Activated naive CD4-positive, alpha-beta T cell treated with anti-CD3 and anti-CD28 coated beads, Interleukin-2, amount 50 U/mL, for 72 hours (primary cell): ENCODE results near the gene SAMD4B. TPM values are rescaled to one million over a fixed set of nuclear protein-coding genes. Genes with fewer than 3 reads are reported as not detected.

ENCODE experiments used
- ATAC-seq, 2 donors: fragments of 150-1000 bp; cut with Tn5 transposase; 2 replicates each; pipeline ENCODE4 v1.10.0; 2021; ENCODE audit warnings: mild to moderate bottlenecking in 2 of 2, moderate library complexity in 2 of 2
- DNase-seq, 2 donors: peaks; one replicate each; pipeline ENCODE4 v3.0.0; 2021 to 2022; ENCODE audit warnings: low spot score in 2 of 2
- H3K27ac Mint-ChIP-seq, 2 donors: one replicate each; pipeline ENCODE4 v1.8.0; 2022; ENCODE audit warnings: mild to moderate bottlenecking in 2 of 2, mixed read lengths in 2 of 2
- H3K36me3 Mint-ChIP-seq, 2 donors: one replicate each; pipeline ENCODE4 v1.8.0; 2022; ENCODE audit warnings: mixed read lengths in 2 of 2
- H3K9me3 Mint-ChIP-seq, 2 donors: one replicate each; pipeline ENCODE4 v1.8.0; 2022; ENCODE audit warnings: mixed read lengths in 2 of 2
- total RNA-seq, 2 donors: library from RNA; stranded (reverse); gene quantifications; one replicate each; pipeline ENCODE4 v1.2.3, GENCODE V29; 2022

SAMD4B gene
- total RNA-seq, 2 donors from 2014 or later = 42.1 to 56.1 TPM

- ATAC-seq (peak; percentile 75 to 76), DNase-seq (peak; percentile 69 to 83)
- Mint-ChIP-seq H3K9me3 (no peaks in the 10 kb centered on the region), H3K27ac (peak overlapping the region; percentile 96 to 98), H3K36me3 (peaks cover 32 to 34% of the 10 kb centered on the region in 2 donors)
These were observed 88.7 kb downstream of the SAMD4B start for GRCh38 chr19:39430675-39431593.

- peaks cover 35 to 38% of the 10 kb centered on the region in 2 donors for H3K36me3 Mint-ChIP-seq
- DNase-seq = no peak
These were observed 90.4 kb downstream of the SAMD4B start for GRCh38 chr19:39432677-39433025.

GRCh38 chr19:39433480-39434079, 91.4 kb downstream of the SAMD4B start:
- Mint-ChIP-seq H3K27ac (peak overlapping the region; percentile 96 to 100), H3K9me3 (no peaks in the 10 kb centered on the region), H3K36me3 (peaks cover 35 to 38% of the 10 kb centered on the region in 2 donors)
- DNase-seq (no peak), ATAC-seq (no peak)

More at GRCh38 chr19:39432677-39433025, 90.4 kb downstream of the SAMD4B start:
- ATAC-seq = no peak
- Mint-ChIP-seq H3K9me3 (no peaks in the 10 kb centered on the region), H3K27ac (peak overlapping the region; percentile 96 to 100)

- no peaks in the 10 kb centered on the region for H3K9me3 Mint-ChIP-seq
- peaks cover 35 to 38% of the 10 kb centered on the region in 2 donors for H3K36me3 Mint-ChIP-seq
- peak overlapping the region; percentile 96 to 100 for H3K27ac Mint-ChIP-seq
- ATAC-seq (no peak), DNase-seq (no peak)
These were observed 92.2 kb downstream of the SAMD4B start for GRCh38 chr19:39434123-39435076.

Other genes starting within 250 kb of the SAMD4B start
- 10 to 100 TPM; 15.6 to 19.4 TPM for gene PAK4, start 216.6 kb upstream of the SAMD4B start, total RNA-seq
- gene NCCRP1, start 145.5 kb upstream of the SAMD4B start, total RNA-seq = not detected
- not detected for gene SYCN, start 138.2 kb upstream of the SAMD4B start, total RNA-seq
- under 1 TPM in 1 of 2 donors, not detected in 1; 0.60 TPM for gene IFNL3, start 97.4 kb upstream of the SAMD4B start, total RNA-seq
- not detected for gene IFNL4, start 93.6 kb upstream of the SAMD4B start, total RNA-seq
- under 1 TPM in 1 of 2 donors, not detected in 1; 0.35 TPM for gene IFNL2, start 74.0 kb upstream of the SAMD4B start, total RNA-seq
- gene IFNL1, start 46.0 kb upstream of the SAMD4B start, total RNA-seq = 1 to 10 TPM in 1 of 2 donors, not detected in 1; 1.8 TPM
- 10 to 100 TPM in 1 of 2 donors, 1 to 10 TPM in 1; 5.3 to 11.2 TPM for gene LRFN1, start 21.6 kb upstream of the SAMD4B start, total RNA-seq
- gene GMFG, start 6.4 kb upstream of the SAMD4B start, total RNA-seq = 100 to 1,000 TPM; 315 to 372 TPM
- 10 to 100 TPM; 42.2 to 58.2 TPM for gene PAF1, start 48.7 kb downstream of the SAMD4B start, total RNA-seq
- gene MED29, start 49.0 kb downstream of the SAMD4B start, total RNA-seq = 10 to 100 TPM; 22.2 to 23.6 TPM
- gene ZFP36, start 64.4 kb downstream of the SAMD4B start, total RNA-seq = 100 to 1,000 TPM in 1 of 2 donors, 10 to 100 TPM in 1; 59.7 to 183 TPM
- 10 to 100 TPM; 52.4 to 55.6 TPM for gene PLEKHG2, start 70.2 kb downstream of the SAMD4B start, total RNA-seq
- 1,000 to 10,000 TPM; 3,128 to 3,624 TPM for gene RPS16, start 93.5 kb downstream of the SAMD4B start, total RNA-seq
- gene SUPT5H, start 103.2 kb downstream of the SAMD4B start, total RNA-seq = 100 to 1,000 TPM; 197 to 211 TPM
- 10 to 100 TPM; 71.2 to 84.8 TPM for gene TIMM50, start 138.4 kb downstream of the SAMD4B start, total RNA-seq
- under 1 TPM; 0.46 to 0.97 TPM for gene DLL3, start 156.5 kb downstream of the SAMD4B start, total RNA-seq
- gene SELENOV, start 172.7 kb downstream of the SAMD4B start, total RNA-seq = not detected
- 1 to 10 TPM; 3.0 to 4.6 TPM for gene EID2B, start 190.4 kb downstream of the SAMD4B start, total RNA-seq
- 10 to 100 TPM; 11.4 to 12.7 TPM for gene EID2, start 197.7 kb downstream of the SAMD4B start, total RNA-seq